GM18517 (cell line): ENCODE data around the gene DNAI4.
A peak's percentile ranks its signal among the peaks of the same experiment; 100 is the strongest.

ENCODE experiments used
- ATAC-seq: cut with Tn5 transposase; IDR thresholded peaks from one replicate; pipeline ENCODE4 v1.9.1; 2021; ENCODE audit warnings: mild to moderate bottlenecking, moderate library complexity; ENCODE audit not compliant: unreplicated experiment

DNAI4 gene

GRCh38 chr1:66770240-66770639 is 154.4 kb downstream of the DNAI4 start:
- no peak for ATAC-seq

- no peak for ATAC-seq
Observed at GRCh38 chr1:66769512-66770229, 155.0 kb downstream of the DNAI4 start.

DNA sequence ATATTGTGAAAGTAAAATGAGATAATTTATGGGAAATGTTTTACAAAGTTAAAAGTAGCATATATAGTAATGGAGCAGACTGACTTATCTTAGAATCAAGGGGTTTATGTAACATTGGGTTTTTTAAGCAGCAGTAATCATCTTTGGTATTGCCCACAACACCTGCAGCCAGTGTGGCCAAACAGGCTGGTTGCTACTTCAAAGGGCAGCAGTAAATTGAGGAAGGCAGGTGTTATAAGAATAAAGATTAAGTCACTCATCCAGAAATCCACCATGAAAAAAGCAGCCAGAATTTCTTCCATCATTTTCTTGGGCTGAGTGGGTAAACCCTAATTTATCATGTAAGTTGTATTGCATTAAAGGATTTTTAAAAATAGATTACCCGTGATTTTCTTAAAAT is 155.7 kb downstream of the DNAI4 start:
- ATAC-seq: no peak

- no peak for ATAC-seq
Observed at GRCh38 chr1:66767626-66768025, 157.0 kb downstream of the DNAI4 start.

GRCh38 chr1:66764994-66765578 is 159.6 kb downstream of the DNAI4 start:
- ATAC-seq: peak; percentile 83
